Astrocyte of the cerebellum (primary cell): ENCODE measurements around the gene ARHGAP26.

ENCODE experiments used
- DNase-seq: peaks from one replicate; pipeline ENCODE4 v3.0.0-alpha.2; 2011; ENCODE audit warnings: low read depth
- H3K4me3 ChIP-seq: 2 replicates; pipeline ENCODE4 v1.5.1; 2011; ENCODE audit warnings: mild to moderate bottlenecking, low read depth, low read length, moderate library complexity
- CTCF ChIP-seq: IDR thresholded peaks from 2 replicates; pipeline ENCODE4 v1.5.1; 2012; ENCODE audit warnings: low read length, low read depth, moderate library complexity, mild to moderate bottlenecking; ENCODE audit errors: missing control alignments
- in situ Hi-C: cut with HindIII; loops from 2 replicates; pipeline ENCODE4 v1.10.0; 2017; ENCODE audit warnings: low sequenced_read_pairs

ARHGAP26 gene

GRCh38 chr5:142807372-142807911 is 37.3 kb downstream of the ARHGAP26 start:
- in situ Hi-C loops: no loop called here
- TF ChIP-seq CTCF: no peak
- no peak overlapping the region for H3K4me3 ChIP-seq
- no peak for DNase-seq

- no peak overlapping the region for H3K4me3 ChIP-seq
- in situ Hi-C loops: no loop called here
- no peak for TF ChIP-seq CTCF
- no peak for DNase-seq
These were observed 38.9 kb downstream of the ARHGAP26 start for GRCh38 chr5:142808878-142809598.

- in situ Hi-C loops: no loop called here
- no peak overlapping the region for H3K4me3 ChIP-seq
- DNase-seq: no peak
- no peak for TF ChIP-seq CTCF
These were observed 39.9 kb downstream of the ARHGAP26 start for GRCh38 chr5:142810081-142810480.

- DNase-seq: no peak
- in situ Hi-C loops: no loop called here
- no peak for TF ChIP-seq CTCF
- H3K4me3 ChIP-seq: no peak overlapping the region
These were observed 40.6 kb downstream of the ARHGAP26 start for GRCh38 chr5:142810743-142811290.

- in situ Hi-C loops: no loop called here
- TF ChIP-seq CTCF: no peak
- H3K4me3 ChIP-seq: no peak overlapping the region
- DNase-seq: no peak
These were observed 41.8 kb downstream of the ARHGAP26 start for GRCh38 chr5:142811866-142812557.

GRCh38 chr5:142813220-142813619 is 43.0 kb downstream of the ARHGAP26 start:
- no peak for TF ChIP-seq CTCF
- in situ Hi-C loops: no loop called here
- no peak for DNase-seq
- no peak overlapping the region for H3K4me3 ChIP-seq
